B cell (primary cell): Measurements from ENCODE around the gene PRRC2B.

ENCODE experiments used
- CTCF ChIP-seq: fragments of 200-600 bp; IDR thresholded peaks from one replicate; pipeline ENCODE4 v1.8.0; 2022; ENCODE audit warnings: antibody characterized with exemption, mild to moderate bottlenecking
- EZH2 ChIP-seq: IDR thresholded peaks from 2 replicates; pipeline ENCODE4 v1.6.1; 2012; ENCODE audit warnings: borderline replicate concordance, low read depth, mild to moderate bottlenecking, moderate library complexity, low read length; ENCODE audit not compliant: insufficient read depth, poor library complexity, severe bottlenecking

GRCh38 chr9:131545003-131545785, 151.3 kb downstream of the PRRC2B start, which contains the start of gene PRRT1B:
- TF ChIP-seq CTCF, result no peak
- TF ChIP-seq EZH2, result no peak
